ENCODE data around the gene EBPL.
A peak's percentile ranks its signal among the peaks of the same experiment; 100 is the strongest.

Gene EBPL

DNA sequence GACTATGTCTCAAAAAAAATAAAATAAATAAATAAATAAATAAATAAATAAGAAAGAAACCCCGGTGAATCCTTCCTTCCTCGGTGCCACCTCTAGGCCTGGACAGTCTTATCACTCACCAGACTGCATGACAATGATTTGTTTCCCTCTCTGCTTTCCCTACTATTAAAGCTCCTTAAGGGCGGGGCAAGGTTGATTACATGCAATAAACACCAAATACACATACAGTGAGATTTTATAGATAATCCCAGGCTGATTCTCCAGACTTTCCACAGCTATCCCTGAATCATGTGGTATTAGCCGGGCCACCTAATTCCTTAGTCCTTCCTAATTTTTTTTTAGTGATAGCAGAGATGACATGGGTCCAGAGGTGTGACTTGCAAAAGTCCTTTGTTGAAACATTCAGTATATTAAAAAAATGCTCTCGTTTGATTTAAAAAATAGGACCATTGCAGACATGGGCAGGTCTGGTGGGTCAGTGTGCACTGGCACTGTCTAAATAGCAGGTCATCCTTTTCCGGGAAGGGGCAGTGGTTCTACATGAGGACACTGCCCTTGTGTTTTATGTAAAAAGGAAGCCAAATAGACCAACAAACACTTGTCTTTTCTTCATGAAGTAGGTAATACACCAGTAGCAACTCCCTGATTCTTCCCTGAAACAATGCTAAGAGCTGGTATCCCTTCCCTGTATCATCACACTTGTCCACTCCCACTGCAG is 14.5 kb downstream of the EBPL start:
- no peak for DNase-seq

DNA sequence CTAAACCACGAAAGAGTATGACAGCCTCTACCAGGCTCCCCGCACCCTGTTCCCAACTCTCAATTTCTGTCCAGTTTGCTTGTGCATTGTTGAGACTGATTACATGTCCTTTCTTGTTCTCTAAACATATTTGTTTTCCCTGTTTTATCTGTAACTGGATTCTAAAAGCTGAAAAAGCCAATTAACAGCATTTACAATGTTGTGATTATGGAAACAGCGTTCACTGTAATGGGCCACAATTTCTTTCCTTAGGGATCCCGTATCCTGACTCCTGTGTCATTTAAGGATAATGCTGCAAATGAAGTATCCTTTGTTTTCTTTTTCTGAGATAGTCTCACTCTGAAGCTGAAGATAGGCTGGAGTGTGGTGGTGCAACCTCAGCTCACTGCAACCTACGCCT is 20.5 kb downstream of the EBPL start:
- no peak for DNase-seq

DNA sequence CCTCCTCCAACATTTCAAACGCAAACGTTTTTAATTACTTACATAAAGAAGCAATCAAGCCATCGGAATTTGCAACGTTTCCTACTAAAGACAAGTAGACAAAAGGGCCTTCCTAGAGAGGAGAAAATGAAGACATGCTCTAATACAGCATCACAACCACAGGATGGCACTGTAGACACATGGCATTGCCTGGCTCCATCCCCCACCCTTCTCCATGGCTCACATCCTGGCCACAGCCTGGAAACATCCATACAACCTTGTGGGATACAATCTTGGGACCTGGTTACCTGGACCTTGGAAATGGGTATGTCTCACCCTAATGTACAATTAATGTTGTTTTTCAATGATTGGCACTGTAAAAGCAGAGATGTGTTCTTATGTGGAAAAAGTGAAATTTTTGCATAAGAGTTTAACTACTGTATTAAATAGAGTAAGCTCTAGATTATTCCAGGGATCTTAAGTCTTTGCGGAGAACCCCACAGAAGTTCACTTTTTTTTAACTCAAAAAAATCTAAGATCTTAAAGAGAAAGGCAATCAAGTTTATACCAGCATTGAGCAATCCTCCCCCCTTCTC is 21.5 kb downstream of the EBPL start:
- DNase-seq: peak in 50 of 58 donors; percentile 4 to 74 (median 32)

DNA sequence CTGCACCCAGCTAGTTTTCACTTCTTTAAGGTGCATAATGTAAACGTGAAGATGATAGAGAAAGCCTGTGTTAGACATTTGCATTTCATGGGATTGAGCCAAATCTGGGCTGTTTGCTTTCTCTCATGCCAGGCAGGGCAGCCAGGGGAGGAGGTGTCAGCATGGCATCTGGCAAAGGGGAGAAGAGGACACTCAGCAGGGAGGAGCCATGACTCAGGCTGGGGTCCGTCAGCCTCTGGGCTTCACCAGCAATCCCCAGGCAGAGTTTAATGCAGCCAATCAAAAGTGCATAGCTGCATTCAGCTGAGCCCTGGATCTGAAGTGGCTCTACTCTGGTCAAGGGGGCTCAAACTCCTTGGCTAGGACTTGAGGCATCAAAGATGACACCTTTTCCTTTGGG is 23.5 kb downstream of the EBPL start:
- no peak for DNase-seq

DNA sequence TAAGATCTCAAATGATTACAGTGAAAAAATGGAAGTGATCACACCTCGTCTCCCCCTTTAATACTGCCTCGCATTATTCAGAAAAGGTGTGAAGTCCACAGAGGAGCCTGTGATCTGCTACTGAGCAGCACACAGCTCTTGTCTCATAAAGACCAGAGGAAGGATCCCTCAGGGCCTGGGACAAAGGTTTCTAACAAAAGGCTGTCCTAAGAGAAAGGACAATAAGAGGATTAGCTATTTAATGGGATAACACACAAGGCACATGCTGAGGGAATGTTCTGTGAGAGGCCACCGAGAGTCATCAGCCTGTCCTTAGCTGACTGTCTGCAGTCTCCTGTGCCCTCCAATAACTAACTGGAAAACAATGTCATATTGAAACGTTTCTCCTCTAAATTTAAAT is 26.7 kb downstream of the EBPL start:
- DNase-seq: no peak

DNA sequence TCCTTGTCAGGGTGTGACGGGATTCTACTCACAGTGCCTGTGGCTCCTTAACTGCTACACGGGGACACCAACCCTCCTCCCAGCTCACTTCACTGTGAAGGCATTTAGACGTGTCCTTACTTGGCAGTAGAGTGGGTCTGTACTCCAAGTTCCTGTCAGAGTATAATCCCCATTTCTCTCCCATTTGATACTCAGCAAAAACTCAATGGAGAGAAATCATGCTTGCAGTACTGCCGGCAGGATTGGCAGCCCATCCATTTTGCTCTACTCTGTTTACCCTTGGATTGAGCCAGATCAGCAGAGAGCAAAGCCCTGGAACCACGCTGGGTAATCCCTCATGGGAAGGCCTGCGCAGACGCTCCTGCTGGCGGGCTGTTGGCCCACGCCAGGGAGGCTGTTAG is 34.0 kb downstream of the EBPL start:
- peak in 13 of 58 donors; percentile 3 to 53 (median 11) for DNase-seq

DNA sequence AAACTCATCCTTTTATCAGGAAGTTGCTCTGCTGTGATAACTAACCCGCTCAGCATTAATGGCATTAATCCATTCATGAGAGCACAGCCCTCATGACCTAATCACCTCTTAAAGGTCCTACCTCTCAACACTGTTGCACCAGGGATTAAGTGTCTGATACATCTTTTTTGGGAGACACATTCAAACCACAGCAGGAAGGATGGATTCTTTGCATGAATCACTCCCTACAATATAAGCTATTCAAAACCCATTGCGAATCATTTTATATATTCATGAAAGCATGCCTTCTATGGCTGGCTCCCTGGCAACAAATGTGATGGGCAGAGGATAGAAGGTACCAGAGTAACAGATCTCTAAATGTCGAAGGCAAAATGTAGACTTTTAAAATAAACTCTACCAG is 35.4 kb downstream of the EBPL start:
- DNase-seq: no peak

DNA sequence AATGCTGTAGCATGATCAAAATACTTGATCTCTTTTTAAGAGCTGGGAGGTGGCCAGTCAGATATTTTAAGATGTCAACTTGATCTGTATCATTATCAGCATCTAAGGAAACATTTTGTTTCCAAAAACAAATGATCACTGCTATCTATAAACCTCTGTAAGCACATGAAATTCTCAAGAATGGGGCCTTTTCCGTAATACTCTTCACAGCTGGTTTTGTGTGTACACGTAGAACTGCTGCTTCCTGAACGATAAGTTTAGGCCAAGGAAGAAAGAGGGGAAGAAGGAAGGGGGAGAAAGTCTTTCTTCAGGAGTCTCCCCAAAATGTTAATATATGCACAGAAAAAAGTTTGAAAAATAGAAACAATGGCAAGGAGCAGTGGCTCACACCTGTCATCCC is 37.3 kb downstream of the EBPL start:
- DNase-seq: no peak

DNA sequence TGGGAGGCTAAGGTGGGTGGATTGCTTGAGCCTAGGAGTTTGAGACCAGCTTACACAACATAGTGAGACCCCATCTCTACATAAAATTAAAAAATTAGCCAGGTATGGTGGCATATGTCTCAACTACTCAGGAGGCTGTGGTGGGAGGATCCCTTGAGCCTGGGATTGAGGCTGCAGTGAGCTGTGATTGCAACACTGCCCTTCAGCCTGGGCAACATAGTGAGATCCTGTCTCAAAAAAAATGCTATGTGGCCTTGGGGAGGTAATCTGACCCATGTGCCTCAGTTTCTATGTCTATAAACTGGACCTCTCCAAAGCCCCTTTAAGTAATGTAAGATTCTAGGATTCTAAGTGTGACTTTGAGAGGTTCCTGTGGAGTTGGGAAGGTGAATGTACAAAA is 37.8 kb downstream of the EBPL start:
- DNase-seq: no peak

DNA sequence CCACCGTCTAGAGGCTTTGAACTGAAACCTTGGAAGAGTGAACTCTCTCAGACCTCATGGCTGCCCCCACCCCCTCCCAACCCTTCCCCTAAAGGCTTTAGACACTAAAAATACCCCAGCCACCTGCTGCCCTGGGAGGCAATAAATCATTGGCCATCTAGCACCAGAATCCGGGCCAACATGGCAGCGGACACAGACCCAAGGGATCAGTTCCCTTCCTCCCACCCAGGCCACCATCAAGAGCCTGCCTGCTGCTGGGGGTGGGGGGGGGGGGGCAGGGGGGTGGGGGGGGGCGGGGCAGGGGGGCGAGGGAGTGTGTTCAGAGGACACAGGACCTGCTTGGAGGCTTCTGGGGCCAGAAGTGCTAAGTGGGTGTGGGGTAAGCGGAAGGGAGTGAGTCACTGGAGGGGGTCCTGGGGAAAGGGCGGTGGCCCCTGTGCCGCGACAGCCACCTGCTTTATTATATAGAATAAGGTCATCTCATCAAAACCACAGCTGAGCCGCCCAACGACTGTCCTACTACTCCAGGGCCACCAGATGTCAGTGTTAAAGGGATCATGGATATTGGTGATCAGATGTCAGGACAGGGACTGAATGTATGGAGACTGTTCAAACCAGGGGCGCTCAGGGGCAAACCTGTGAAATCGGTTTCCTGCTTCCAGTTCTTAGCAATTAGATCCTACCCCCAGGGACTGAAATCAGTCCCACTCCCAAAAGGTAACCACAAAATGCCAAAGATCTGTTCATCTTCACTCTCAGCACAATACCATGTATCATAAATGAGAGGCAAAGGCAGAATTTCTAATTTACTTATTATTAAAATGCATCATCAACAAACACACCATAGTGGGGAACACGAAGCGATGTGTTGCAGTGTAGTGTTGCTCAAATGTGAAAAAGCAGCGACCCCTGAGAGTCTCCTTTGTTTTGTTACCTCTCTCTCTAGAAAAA is 38.7 kb downstream of the EBPL start:
- no peak for DNase-seq

DNA sequence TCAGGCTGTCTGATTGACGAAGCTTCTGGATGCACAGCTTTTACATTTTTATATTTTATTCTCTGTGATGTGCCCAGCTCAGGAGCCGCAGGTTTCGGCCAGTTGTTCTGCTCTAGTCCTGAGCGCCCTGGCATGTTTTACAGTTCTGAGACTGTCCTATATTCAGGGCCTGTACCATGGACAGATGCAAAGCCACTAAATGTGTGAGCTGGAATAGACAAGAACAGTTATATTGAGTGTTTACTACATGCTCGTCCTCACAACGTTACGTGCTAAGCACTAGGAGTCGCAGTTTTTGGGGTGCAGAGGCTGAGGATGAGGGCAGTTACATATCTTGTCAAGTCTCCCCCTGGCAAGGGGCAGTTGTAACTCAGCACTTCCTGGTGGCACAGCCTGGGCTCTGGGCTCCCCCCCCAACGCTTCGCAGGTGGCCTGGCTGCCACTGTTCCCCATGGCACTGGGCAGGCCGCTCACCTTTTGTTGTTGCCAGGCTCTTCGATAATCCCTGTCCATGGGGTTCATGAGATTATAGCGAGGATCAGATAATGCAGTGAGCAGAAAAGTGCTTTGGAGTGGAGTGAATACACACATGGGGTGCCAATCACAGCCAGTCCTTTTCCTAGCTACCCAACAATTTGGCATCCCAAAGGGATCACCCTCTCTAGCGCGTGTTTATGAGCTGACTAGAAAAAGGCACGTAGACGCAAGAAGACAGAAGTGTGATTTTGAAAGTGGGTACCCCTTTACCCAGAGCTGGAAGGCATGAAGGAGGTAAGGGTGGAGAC is 39.5 kb downstream of the EBPL start:
- DNase-seq: no peak

DNA sequence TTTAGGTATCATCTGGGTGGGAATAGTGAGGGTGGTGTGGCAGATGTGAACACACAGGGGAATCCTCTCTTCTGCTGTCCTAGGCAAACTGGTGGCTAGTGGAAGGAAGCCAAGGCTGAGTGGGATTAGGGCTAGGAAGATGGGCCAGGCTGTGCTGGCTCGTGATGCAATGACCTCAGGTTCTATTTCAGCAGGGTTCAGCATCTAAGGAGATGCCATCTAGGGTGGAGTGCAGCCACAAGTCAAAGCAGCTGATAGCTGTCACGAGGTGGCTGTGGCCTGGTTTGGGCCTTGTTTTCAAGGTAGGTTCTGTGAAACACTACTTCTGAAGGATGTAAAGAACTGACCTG is 41.3 kb downstream of the EBPL start:
- DNase-seq: no peak

DNA sequence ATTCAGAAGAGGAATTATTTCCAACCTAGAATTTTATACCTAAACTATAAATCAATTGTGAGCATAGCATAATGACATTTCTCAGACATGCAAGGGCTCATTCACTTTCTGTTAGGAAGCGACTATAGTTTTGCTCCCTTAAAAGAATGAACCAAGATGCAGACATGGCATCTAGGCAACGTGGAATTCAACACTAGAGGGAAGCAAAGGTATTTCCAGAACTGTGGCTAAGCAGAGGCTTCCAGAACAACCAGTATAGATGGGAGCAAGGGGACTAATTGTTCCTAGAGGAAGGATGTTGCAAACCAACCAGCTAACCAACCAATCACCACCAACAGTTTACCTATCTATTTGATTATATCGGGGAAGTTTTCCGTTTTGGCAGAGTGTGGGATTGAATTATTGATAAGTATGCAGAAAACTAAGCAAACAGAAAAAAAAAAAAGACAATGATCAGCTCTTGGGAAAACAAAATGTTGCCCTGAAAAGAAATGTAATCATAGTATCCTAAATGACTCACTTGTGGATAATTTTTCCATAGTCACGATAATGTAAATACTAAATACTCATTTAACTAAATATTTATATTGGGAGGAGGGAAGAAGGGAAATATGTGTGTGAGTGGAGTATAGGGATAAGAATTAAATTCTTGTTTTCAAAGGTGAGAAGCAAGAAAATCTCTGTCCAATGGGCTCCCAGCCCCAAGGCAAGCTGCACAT is 41.9 kb downstream of the EBPL start:
- no peak for DNase-seq

DNA sequence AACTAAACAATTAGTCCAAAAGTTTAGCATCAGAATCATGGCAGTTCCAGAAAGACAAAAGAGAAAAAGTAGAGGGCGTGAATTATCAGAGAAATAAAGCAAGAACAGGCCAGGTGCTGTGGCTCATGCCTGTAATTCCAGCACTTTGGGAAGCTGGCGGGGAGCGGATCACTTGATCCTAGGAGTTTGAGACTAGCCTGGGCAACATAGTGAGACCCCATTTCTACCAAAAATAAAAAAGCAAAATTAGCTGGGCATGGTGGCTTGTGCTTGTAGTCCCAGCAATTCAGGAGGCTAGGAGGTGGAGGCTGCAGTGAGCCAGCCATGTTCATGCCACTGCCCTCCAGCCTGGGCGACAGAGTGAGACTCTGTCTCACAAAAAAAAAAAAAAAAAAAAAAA is 44.6 kb downstream of the EBPL start:
- no peak for DNase-seq

DNA sequence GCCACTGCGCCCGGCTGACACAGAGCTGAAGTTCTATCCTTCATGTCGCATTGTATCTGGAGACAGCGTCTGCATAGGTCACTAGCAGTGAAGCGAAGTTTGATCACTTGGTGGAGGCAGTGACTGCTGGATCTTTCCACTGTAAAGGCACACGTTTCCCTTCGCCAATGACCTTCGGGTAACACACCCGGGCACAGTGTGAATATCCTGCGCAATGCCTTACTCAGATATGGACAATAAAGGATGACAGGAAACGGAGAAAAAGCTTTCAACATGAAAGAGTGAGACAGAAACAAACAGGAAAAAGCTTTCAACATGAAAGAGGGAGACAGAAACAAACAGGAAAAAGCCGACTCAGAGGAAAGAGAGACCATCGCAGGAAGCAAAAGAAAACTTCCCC is 45.8 kb downstream of the EBPL start:
- no peak for DNase-seq

DNA sequence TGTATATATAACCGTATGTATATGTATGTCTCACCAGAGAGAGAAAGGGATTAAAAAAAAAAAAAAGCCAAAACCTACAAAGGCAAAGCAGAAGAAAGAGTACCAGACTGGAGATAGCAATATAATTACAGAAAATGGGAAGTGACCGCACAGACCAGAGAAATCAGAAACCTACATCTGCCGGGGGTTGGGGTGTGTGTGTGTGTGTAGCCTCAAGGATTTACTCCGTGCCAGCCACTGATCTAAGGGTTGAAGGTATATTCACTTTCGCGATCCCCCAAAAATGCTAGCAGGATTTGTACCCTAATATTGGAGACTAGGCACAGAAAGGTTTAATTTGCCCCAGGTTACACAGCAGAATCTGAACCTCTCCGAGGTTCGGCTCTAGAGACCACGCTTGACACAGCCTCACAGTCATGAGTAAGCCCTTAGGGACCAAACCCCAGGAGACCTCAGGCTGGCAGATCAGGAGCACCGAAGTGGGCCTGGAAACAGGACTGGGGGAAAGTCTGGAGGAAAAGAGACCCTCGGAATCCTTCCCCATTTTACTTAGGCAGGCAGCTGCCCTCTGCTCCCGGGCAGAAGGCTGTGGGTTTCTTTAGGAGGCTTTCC is 48.1 kb downstream of the EBPL start:
- no peak for DNase-seq

DNA sequence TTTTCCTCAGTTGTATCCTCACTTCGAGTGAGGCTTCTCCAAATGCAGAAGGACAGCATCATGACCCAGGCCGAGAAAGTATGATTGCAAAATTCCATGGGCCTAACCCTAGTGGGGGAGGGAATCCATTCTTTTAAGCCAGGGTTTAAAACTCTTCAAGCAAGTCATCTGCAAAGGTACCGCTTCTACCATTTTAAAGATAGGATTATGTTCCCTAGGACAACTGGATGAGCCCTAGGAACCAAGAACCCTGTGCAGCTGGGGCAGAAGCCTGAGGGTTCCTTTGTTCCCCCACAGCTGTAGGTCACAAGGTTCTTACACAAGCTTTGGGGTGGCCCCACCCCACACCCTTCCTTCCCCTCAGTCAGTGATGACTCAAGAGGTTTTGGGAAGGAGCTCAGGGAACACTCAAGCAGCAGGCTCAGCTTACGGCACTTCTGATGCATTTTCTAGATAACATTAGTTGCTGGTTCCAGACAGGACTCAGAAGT is 49.4 kb downstream of the EBPL start:
- peak in 7 of 58 donors; percentile 2 to 37 (median 11) for DNase-seq

DNA sequence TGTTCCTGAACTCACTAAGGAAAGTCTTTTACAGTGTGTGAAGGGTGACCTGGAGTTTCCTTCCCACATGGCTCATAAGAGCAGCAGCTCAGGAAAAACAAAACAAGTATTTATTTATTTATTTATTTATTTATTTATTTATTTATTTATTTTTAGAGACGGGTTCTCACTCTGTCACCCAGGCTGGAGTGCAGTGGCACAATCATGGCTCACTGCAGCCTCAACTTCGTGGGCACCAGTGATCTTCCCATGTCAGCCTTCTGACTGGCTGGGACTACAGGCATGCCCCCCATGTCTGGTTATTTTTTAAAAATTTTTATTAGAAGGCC is 52.6 kb downstream of the EBPL start:
- DNase-seq: no peak

DNA sequence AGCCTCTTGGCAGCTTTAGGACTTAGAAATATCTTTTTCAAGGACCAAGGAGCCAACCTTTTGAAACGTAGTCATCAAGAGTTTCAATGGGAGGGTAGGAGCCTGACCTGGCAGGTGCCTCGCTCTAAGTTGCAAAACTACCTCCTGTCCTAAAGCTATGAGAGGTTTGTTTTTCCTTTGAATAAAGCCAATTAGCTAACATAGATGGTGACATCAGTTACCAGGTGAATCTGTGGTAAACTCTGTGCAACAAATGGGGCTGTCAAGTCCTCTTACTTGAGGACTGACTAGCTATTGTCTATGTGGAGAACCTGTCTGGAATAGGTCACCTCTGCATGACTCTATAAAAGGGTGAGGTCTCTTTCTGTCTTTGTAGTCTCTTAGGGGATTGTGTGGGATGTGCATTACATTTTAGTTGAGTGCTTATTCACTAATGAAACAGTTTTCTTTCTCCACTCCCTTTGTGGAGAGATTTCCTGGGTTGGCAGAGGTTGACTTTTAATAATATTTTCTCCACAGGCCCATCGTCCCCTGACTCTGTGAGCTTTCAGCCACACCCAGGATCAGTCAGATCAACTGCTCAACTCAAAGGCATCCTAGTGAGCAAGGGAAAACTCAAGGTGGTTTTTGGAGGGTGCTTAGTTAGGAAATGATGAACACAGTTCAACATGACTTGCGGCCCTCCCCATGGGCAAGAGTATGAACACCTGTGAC is 53.1 kb downstream of the EBPL start:
- no peak for DNase-seq

DNA sequence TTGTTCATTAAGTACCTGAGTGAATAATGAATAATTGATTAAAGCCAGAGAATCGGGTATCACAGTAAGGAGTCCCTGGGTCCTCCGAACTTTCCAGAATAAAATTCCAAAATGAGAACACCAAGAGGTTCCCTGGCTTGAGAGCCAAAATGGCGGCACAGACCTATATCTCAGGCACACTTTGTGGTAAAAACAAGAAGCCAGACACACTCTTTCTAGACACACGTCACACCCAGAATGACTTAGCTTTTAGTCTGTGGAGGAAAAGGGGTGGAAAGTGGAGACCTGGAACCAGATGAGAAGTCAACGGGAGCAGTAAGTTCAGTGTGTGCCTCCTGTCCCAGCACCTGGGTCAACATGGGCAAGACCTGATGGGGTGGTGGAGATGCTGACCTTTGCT is 54.6 kb downstream of the EBPL start:
- DNase-seq: no peak
